HepG2 (cell line): Measurements from ENCODE around the gene CMPK1. TPM values are rescaled to one million over a fixed set of nuclear protein-coding genes. Genes with fewer than 3 reads are reported as not detected.

Experiments used
- MIER2 ChIP-seq: IDR thresholded peaks from 2 replicates; pipeline ENCODE4 v1.6.1; 2016; ENCODE audit warnings: missing biosample characterization, missing genetic modification reagents
- MTA3 ChIP-seq: sonication (generic); formaldehyde crosslinking; IDR thresholded peaks from 2 replicates; pipeline ENCODE4 v1.4.0; 2020; ENCODE audit warnings: missing genetic modification reagents
- SALL1 ChIP-seq: sonication (generic); formaldehyde crosslinking; IDR thresholded peaks from 2 replicates; pipeline ENCODE4 v1.8.0; 2022; ENCODE audit warnings: mild to moderate bottlenecking, missing genetic modification reagents
- polyA plus RNA-seq, 8 experiments: library from polyadenylated mRNA; depleted of rRNA in 3 of 8; stranded (reverse) in 7 of 8; unstranded in 1 of 8; fragments of >200 nt; fragmentation: Illumina TruSeq in 4 of 8; extraction: Trizol in 4 of 8; gene quantifications; 2 replicates each; pipeline versions ENCODE4 v1.2.1 to v1.2.3, GENCODE V29; 2011 to 2016; ENCODE audit warnings: low read depth in 4 of 8, missing spikeins in 1 of 8, mixed read lengths in 1 of 8; ENCODE audit not compliant: insufficient read depth in 1 of 8
- total RNA-seq, 5 experiments: library from RNA; depleted of rRNA; stranded (reverse); fragments of >200 nt; fragmentation: Illumina TruSeq; extraction: Trizol; gene quantifications; 2 replicates each; pipeline ENCODE4 v1.2.3, GENCODE V29; 2016; ENCODE audit warnings: low read depth in 1 of 5
- TF ChIP-seq, protein P1 (sequence below): sonication (generic); formaldehyde crosslinking; IDR thresholded peaks from 2 replicates; pipeline ENCODE4 v1.5.0; 2020; ENCODE audit warnings: missing genetic modification reagents, mild to moderate bottlenecking, borderline replicate concordance
- TF ChIP-seq, protein P2 (sequence below): sonication (generic); formaldehyde crosslinking; IDR thresholded peaks from 2 replicates; pipeline ENCODE4 v1.4.0; 2020; ENCODE audit warnings: missing genetic modification reagents
- TF ChIP-seq, protein P3 (sequence below): sonication (generic); formaldehyde crosslinking; conservative IDR thresholded peaks from 2 replicates; pipeline ENCODE4 v1.4.0; 2020; ENCODE audit warnings: mild to moderate bottlenecking, missing genetic modification reagents, moderate library complexity
- TF ChIP-seq, protein P4 (sequence below): sonication (generic); formaldehyde crosslinking; IDR thresholded peaks from 2 replicates; pipeline ENCODE4 v1.4.0; 2020; ENCODE audit warnings: missing genetic modification reagents
- TF ChIP-seq, protein P5 (sequence below): sonication (generic); formaldehyde crosslinking; IDR thresholded peaks from 2 replicates; pipeline ENCODE4 v1.4.0; 2020; ENCODE audit warnings: missing genetic modification reagents

The CMPK1 gene
- total and polyA plus RNA-seq, 2 of the 13 experiments (the other 11 are each of a cell fraction or from before 2014, with no cell fraction given): 38.3 to 92.0 TPM

DNA sequence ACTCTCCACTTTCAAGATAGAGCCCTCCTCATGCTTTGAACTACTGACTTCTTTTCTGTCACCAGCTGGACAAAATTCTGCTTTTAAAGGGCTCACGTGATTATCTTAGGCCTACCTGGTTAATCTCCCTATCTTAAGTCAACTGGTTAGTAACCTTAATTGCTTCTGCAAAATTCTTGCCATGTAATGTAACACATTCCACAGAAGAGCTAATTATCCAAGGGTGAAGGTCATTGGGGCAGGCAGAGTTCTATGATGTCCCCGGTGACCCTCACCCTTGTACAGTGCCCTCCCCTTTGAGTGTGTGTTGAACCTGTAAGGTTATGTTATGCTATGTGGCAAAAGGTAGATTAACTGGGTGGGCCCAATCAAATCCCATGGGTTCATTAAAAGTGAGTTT lies 57.3 kb downstream of the CMPK1 start (continued):
- TF ChIP-seq, protein P1, sequence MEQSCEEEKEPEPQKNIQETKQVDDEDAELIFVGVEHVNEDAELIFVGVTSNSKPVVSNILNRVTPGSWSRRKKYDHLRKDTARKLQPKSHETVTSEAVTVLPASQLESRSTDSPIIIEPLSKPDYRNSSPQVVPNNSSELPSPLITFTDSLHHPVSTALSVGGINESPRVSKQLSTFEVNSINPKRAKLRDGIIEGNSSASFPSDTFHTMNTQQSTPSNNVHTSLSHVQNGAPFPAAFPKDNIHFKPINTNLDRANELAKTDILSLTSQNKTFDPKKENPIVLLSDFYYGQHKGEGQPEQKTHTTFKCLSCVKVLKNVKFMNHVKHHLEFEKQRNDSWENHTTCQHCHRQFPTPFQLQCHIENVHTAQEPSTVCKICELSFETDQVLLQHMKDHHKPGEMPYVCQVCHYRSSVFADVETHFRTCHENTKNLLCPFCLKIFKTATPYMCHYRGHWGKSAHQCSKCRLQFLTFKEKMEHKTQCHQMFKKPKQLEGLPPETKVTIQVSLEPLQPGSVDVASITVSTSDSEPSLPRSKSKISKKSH: no peak
- TF ChIP-seq SALL1 (CRISPR knock-in tag): 0 out of 2 replicates have a peak, but pooled peaks have one; percentile 31
- TF ChIP-seq MIER2 (CRISPR knock-in tag): no peak
- TF ChIP-seq, protein P2, sequence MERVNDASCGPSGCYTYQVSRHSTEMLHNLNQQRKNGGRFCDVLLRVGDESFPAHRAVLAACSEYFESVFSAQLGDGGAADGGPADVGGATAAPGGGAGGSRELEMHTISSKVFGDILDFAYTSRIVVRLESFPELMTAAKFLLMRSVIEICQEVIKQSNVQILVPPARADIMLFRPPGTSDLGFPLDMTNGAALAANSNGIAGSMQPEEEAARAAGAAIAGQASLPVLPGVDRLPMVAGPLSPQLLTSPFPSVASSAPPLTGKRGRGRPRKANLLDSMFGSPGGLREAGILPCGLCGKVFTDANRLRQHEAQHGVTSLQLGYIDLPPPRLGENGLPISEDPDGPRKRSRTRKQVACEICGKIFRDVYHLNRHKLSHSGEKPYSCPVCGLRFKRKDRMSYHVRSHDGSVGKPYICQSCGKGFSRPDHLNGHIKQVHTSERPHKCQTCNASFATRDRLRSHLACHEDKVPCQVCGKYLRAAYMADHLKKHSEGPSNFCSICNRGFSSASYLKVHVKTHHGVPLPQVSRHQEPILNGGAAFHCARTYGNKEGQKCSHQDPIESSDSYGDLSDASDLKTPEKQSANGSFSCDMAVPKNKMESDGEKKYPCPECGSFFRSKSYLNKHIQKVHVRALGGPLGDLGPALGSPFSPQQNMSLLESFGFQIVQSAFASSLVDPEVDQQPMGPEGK (CRISPR knock-in tag): peak; percentile 44; the same call in 1 of the 2 replicates
- TF ChIP-seq, protein P3, sequence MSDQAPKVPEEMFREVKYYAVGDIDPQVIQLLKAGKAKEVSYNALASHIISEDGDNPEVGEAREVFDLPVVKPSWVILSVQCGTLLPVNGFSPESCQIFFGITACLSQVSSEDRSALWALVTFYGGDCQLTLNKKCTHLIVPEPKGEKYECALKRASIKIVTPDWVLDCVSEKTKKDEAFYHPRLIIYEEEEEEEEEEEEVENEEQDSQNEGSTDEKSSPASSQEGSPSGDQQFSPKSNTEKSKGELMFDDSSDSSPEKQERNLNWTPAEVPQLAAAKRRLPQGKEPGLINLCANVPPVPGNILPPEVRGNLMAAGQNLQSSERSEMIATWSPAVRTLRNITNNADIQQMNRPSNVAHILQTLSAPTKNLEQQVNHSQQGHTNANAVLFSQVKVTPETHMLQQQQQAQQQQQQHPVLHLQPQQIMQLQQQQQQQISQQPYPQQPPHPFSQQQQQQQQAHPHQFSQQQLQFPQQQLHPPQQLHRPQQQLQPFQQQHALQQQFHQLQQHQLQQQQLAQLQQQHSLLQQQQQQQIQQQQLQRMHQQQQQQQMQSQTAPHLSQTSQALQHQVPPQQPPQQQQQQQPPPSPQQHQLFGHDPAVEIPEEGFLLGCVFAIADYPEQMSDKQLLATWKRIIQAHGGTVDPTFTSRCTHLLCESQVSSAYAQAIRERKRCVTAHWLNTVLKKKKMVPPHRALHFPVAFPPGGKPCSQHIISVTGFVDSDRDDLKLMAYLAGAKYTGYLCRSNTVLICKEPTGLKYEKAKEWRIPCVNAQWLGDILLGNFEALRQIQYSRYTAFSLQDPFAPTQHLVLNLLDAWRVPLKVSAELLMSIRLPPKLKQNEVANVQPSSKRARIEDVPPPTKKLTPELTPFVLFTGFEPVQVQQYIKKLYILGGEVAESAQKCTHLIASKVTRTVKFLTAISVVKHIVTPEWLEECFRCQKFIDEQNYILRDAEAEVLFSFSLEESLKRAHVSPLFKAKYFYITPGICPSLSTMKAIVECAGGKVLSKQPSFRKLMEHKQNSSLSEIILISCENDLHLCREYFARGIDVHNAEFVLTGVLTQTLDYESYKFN: peak; percentile 63
- no peak for TF ChIP-seq MTA3 (CRISPR knock-in tag)
- TF ChIP-seq, protein P4, sequence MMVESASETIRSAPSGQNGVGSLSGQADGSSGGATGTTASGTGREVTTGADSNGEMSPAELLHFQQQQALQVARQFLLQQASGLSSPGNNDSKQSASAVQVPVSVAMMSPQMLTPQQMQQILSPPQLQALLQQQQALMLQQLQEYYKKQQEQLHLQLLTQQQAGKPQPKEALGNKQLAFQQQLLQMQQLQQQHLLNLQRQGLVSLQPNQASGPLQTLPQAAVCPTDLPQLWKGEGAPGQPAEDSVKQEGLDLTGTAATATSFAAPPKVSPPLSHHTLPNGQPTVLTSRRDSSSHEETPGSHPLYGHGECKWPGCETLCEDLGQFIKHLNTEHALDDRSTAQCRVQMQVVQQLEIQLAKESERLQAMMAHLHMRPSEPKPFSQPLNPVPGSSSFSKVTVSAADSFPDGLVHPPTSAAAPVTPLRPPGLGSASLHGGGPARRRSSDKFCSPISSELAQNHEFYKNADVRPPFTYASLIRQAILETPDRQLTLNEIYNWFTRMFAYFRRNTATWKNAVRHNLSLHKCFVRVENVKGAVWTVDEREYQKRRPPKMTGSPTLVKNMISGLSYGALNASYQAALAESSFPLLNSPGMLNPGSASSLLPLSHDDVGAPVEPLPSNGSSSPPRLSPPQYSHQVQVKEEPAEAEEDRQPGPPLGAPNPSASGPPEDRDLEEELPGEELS (CRISPR knock-in tag): peak; percentile 36; the same call in 1 of the 2 replicates
- TF ChIP-seq, protein P5, sequence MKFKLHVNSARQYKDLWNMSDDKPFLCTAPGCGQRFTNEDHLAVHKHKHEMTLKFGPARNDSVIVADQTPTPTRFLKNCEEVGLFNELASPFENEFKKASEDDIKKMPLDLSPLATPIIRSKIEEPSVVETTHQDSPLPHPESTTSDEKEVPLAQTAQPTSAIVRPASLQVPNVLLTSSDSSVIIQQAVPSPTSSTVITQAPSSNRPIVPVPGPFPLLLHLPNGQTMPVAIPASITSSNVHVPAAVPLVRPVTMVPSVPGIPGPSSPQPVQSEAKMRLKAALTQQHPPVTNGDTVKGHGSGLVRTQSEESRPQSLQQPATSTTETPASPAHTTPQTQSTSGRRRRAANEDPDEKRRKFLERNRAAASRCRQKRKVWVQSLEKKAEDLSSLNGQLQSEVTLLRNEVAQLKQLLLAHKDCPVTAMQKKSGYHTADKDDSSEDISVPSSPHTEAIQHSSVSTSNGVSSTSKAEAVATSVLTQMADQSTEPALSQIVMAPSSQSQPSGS: peak; percentile 73
